Measurements from ENCODE around the gene DIS3L2. TPM values are rescaled to one million over a fixed set of nuclear protein-coding genes. Genes with fewer than 3 reads are reported as not detected.

Gene DIS3L2
- total and polyA plus RNA-seq, 2 of the 8 experiments (the other 6 are each of a cell fraction or from before 2014, with no cell fraction given): 11.5 to 21.6 TPM

- no peaks in the 10 kb centered on the region for H3K27me3 ChIP-seq (replicated peaks in 1 of 4; ENCODE audit: control insufficient read depth in 3 of 4, extremely low read depth in 1 of 4, insufficient read depth in 3 of 4, low read length in 3 of 4)
- H4K91ac ChIP-seq (replicated peaks; ENCODE audit: insufficient read length, low read length): no peak overlapping the region
- H3K23ac ChIP-seq (ENCODE audit: insufficient read length): no peak overlapping the region
- H3K9me3 ChIP-seq (ENCODE audit: insufficient read depth in 2 of 2, low read depth in 1 of 2, low read length in 1 of 2): no peaks in the 10 kb centered on the region
- no peak overlapping the region for H3K56ac ChIP-seq (replicated peaks; ENCODE audit: insufficient read length, low read depth, low read length)
- H4K5ac ChIP-seq (ENCODE audit: insufficient read length, low read depth, low read length): peak overlapping the region; percentile 55
- ChIA-PET POLR2A (ENCODE audit: partially characterized antibody) (no interaction called here), CTCF (ENCODE audit: partially characterized antibody) (no interaction called here)
- no peaks in the 10 kb centered on the region; a peak in 1 of 8 replicates for H3K36me3 ChIP-seq (ENCODE audit: control insufficient read depth in 2 of 4, insufficient read depth in 4 of 4, low read length in 3 of 4)
- peak; percentile 72 for FAIRE-seq
- H2BK15ac ChIP-seq (ENCODE audit: low read length): 0 out of 2 replicates have a peak overlapping the region, but pooled peaks have one; percentile 83
- H2BK12ac ChIP-seq (ENCODE audit: low read depth, low read length): no peak overlapping the region
- H4K8ac ChIP-seq (ENCODE audit: extremely low read depth, insufficient read depth, low read length): no peak overlapping the region
- peak overlapping the region in 1 of 4 experiments; percentile 7; a peak in 1 of 8 replicates for H3K4me3 ChIP-seq (ENCODE audit: extremely low read depth in 1 of 4, insufficient read depth in 2 of 4, low read depth in 3 of 4, low read length in 4 of 4)
- H4K20me1 ChIP-seq (replicated peaks in 1 of 2; ENCODE audit: control insufficient read depth in 1 of 2, insufficient read depth in 2 of 2, low read length in 2 of 2): no peaks in the 10 kb centered on the region
- no peak overlapping the region for H3K27ac ChIP-seq (ENCODE audit: low read depth, low read length)
- no peak overlapping the region for H2AK5ac ChIP-seq (ENCODE audit: low read depth, low read length)
- H2BK20ac ChIP-seq (ENCODE audit: low read length): no peak overlapping the region
- H3K9ac ChIP-seq (replicated peaks in 1 of 4; ENCODE audit: extremely low read depth in 1 of 4, low read depth in 3 of 4, low read length in 3 of 4): no peak overlapping the region
- H3K79me1 ChIP-seq (ENCODE audit: low read depth, low read length): no peaks in the 10 kb centered on the region
- no peaks in the 10 kb centered on the region for H3K79me2 ChIP-seq (ENCODE audit: control insufficient read depth in 1 of 2, insufficient read depth in 2 of 2, low read length in 2 of 2)
- peak in 1 of 2 experiments; percentile 10 for DNase-seq (ENCODE audit: low read depth in 1 of 2, low spot score in 2 of 2)
- no peak overlapping the region for H3K18ac ChIP-seq (ENCODE audit: extremely low read depth, low read length)
- peaks cover 0 to 6% (median 1%) of the 10 kb centered on the region in 4 experiments; a peak in 4 of 7 replicates for H3K4me1 ChIP-seq (replicated peaks in 1 of 4; ENCODE audit: control insufficient read depth in 3 of 4, insufficient read depth in 4 of 4, low read length in 3 of 4)
- H2BK120ac ChIP-seq (replicated peaks; ENCODE audit: low read depth, low read length): no peak overlapping the region
- 0 out of 2 replicates have a peak overlapping the region, but pooled peaks have one; percentile 38 for H2BK5ac ChIP-seq (ENCODE audit: low read depth, low read length)
- H3K23me2 ChIP-seq (ENCODE audit: low read depth, low read length): no peaks in the 10 kb centered on the region
- 21% methylated on average over 2 of the region's 2 CpGs; no CpG with 5 or more reads in 1 of the 2 experiments for WGBS, 2 experiments (ENCODE audit: extremely low coverage in 1 of 2, insufficient coverage in 1 of 2, insufficient read length in 1 of 2, insufficient replicate concordance in 2 of 2, low coverage in 1 of 2, low lambda C conversion rate in 2 of 2, missing lambda C conversion rate in 1 of 2)
- no peak overlapping the region for H2AFZ ChIP-seq (ENCODE audit: low read length)
- no peak for TF ChIP-seq EP300 (IDR thresholded peaks at IDR 0.05; ENCODE audit: borderline replicate concordance in 1 of 2, low read depth in 2 of 2, low read length in 2 of 2)
- no peak for TF ChIP-seq BACH1 (IDR thresholded peaks at IDR 0.05; ENCODE audit: low read length)
- TF ChIP-seq CEBPB (IDR thresholded peaks at IDR 0.05; ENCODE audit: low read depth, low read length): no peak
- TF ChIP-seq, protein P1, sequence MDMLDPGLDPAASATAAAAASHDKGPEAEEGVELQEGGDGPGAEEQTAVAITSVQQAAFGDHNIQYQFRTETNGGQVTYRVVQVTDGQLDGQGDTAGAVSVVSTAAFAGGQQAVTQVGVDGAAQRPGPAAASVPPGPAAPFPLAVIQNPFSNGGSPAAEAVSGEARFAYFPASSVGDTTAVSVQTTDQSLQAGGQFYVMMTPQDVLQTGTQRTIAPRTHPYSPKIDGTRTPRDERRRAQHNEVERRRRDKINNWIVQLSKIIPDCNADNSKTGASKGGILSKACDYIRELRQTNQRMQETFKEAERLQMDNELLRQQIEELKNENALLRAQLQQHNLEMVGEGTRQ (IDR thresholded peaks at IDR 0.05; ENCODE audit: low read length): peak; percentile 56; the same call in 1 of the 2 replicates
- no peak overlapping the region for H3K14ac ChIP-seq (ENCODE audit: insufficient read length)
- peak overlapping the region; percentile 37; a peak in 3 of 4 replicates for H3K4me2 ChIP-seq (ENCODE audit: insufficient read depth in 1 of 2, low read depth in 2 of 2, low read length in 2 of 2)
- H3K4ac ChIP-seq (replicated peaks; ENCODE audit: insufficient read length, low read depth, low read length): no peak overlapping the region
These were observed 92.3 kb downstream of the DIS3L2 start for GRCh38 chr2:232053777-232054176.

All from H1 (cell line).